Measurements from ENCODE around the gene PHF20.
"Not testable (repeated sequence)": the region's sequence is repeated elsewhere in the genome, so short reads cannot be mapped to it uniquely, and the experiment has no call there.

The PHF20 gene

GRCh38 chr20:35783811-35784210 lies 12.0 kb downstream of the PHF20 start:
- not testable (repeated sequence) for DNase-seq

GRCh38 chr20:35785541-35785940 lies 13.7 kb downstream of the PHF20 start:
- DNase-seq, result not testable (repeated sequence)

GRCh38 chr20:35788796-35789195 lies 17.0 kb downstream of the PHF20 start:
- DNase-seq, result peak; percentile 47

DNA sequence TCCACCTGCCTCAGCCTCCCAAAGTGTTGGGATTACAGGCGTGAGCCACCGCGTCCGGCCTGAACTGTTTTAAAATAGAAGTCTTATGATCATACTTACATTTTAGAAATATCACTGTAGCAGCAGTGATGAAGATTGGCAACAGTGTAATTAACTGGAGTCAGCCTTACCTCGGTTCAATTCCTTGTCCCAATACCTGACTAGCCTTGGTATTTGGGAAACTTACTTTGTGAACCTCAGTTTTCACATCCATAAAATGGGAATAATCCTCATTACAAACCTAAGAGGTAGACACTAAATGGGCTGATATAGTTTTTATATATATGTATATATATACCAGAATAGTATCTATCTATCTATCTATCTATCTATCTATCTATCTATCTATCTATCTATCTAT lies 19.3 kb downstream of the PHF20 start:
- DNase-seq, result no peak

- no peak for DNase-seq
Measured at GRCh38 chr20:35791821-35792220, 20.0 kb downstream of the PHF20 start.

GRCh38 chr20:35792740-35793139 lies 20.9 kb downstream of the PHF20 start:
- no peak for DNase-seq

- DNase-seq, result no peak
Measured at GRCh38 chr20:35796571-35796970, 24.8 kb downstream of the PHF20 start.

- no peak for DNase-seq
Measured at GRCh38 chr20:35801865-35802264, 30.1 kb downstream of the PHF20 start.

DNA sequence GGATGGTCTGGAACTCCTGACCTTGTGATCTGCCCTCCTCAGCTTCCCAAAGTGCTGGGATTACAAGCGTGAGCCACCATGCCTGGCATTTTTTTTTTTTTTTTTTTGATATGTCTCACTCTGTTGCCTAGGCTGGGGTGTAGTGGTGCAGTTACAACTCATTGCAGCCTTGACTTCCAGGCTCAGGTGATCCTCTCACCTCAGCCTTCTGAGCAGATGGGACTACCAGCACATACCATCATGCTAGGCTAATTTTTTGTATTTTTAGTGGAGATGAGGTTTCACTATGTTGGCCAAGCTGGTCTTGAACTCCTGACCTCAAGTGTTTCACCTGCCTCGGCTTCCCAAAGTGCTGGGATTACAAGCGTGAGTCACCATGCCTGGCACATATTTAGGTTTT lies 34.3 kb downstream of the PHF20 start:
- DNase-seq, result no peak

DNA sequence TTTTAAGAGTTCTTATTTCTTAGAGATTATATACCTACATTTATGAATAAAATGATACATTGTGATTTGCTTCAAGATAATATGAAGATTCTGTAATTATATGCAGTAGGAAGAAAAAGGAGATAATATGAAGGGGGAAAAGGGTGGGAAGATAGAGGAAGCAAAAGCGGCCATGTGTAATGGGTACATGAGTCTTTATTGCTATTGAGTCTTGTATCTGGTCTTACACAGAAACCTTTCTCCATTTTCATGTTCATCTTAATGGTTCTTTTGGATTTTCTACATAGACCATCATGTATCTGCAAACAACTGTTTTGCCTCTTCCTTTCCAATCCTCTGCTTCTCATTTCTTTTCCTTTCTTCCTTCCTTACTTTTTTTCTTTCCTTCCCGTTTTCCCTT lies 36.1 kb downstream of the PHF20 start:
- no peak for DNase-seq

- no peak for DNase-seq
Measured at GRCh38 chr20:35820715-35821114, 48.9 kb downstream of the PHF20 start.

GRCh38 chr20:35821807-35822242 lies 50.0 kb downstream of the PHF20 start:
- DNase-seq, result no peak

DNA sequence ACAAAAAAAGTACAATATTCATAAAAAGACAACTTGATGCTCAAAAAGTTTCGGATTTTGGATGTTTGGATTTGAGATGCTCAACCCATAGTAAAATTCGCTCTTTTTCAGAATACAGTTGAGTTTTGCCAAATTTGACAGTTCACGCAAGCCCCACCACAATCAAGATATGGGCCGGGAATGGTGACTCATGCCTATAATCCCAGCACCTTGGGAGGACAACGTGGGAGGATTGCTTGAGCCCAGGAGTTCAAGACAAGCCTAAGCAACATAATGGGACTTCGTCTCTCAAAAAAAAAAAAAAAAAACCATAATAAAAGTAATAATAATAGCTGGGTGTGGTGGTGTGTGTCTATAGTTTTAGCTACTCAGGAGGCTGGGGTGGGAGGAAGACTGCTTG lies 51.3 kb downstream of the PHF20 start:
- no peak for DNase-seq

- DNase-seq, result no peak
Measured at GRCh38 chr20:35823937-35824336, 52.1 kb downstream of the PHF20 start.

GRCh38 chr20:35826397-35826998 lies 54.7 kb downstream of the PHF20 start:
- DNase-seq, result no peak

DNA sequence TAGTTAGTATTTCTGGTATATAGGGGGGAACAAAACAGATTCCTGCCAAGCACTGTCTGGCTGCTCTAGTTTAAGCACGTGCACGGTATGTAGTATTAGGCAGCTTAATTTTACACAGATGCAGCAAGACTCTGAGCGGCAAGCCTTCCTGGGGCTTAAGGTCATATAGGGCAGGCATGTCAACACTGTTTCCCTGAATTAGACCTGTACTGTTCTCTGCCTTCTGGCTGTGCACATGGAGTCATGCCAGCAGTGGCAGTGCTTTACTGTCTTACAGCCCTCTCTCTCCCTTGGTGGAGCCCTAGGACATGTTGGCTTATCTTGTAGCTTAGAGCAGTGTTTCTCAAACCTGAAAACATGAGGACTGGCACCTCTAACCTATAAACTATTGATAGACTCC lies 56.6 kb downstream of the PHF20 start:
- no peak for DNase-seq

DNA sequence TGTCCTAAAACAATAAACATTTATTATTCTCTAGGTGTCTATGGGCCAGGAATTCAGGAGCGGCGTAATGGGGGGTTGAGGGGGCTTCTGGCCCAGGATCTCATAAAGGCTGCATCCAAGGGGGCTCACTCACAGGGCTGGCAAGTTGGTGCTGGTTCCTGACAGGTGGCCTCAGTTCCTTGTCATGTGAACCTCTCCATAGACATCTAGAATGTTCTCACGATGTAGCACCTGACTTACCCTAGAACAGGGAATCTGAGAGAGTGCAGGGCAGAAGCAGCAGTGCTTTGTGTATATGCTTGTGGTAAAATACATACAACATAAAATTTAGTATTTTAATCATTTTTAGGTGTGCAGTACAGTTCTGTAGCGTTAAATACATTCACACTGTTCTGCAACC lies 57.1 kb downstream of the PHF20 start:
- DNase-seq, result no peak

GRCh38 chr20:35830264-35830663 lies 58.4 kb downstream of the PHF20 start:
- DNase-seq, result no peak

DNA sequence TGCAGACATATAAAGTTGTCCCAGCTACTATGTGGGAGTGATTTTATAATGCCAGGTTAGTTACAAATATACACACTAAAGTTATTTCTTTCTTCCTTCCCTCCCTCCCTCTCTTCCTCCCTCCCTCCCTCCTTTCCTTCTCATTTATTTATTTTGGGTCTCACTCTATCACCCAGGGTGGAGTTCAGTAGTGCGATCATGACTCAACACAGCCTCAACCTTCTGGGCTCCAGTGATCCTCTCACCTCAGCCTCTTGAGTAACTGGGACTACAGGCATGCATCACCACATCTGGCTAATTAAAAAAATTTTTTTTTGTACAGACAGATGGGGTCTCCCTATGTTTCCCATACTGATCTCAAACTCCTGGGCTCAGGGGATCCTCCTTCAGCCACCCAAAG lies 59.2 kb downstream of the PHF20 start:
- no peak for DNase-seq

GRCh38 chr20:35831971-35832370 lies 60.2 kb downstream of the PHF20 start:
- no peak for DNase-seq

GRCh38 chr20:35833241-35833640 lies 61.4 kb downstream of the PHF20 start:
- DNase-seq, result no peak

DNA sequence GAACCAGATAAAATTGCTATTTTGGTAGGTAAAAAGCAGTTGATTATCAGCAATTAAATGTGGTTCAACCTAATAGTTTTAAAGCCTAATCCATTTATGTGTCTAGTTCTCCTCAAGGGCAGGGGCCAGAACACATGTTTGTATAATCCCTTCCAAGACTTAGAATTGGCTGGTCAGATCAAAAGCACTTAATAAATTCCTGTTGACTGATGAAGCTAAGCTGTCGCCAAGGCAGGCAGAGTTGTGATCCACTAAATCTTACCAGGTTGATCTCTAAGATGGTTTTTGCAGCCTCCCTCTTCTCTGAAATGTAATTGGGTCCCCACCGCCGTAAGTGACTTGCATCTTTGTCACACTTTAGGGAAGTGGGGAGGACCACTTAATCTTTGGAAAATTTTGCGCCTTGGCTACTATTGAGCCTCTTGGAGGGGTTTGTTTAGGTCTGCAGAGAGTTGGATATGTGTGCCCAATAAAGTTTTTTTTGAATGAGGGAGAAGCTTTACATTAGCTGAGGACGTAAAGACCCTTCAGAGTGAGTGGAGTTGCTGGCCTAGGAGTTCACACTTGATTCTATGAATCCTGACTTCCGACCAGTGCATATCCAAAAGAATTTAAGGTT lies 65.9 kb downstream of the PHF20 start:
- no peak for DNase-seq

DNA sequence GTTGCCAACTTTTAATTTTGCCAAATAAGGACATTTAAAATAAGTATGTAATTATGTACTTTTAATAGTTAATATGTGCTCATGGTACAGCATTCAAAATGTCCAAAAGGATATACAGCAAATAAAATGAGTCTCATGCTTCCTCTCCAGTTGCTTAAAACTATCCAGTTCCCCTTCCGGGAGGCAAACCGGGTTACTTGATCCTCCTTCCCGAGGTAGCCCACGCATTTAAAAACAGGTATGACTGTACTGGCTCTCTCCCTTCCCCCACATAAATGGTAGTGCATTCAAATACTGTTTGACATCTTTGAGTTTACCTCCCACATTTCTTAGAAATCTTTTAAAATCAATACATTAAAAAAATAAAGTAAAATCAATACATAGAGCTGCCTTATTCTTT lies 66.4 kb downstream of the PHF20 start:
- no peak for DNase-seq

GRCh38 chr20:35839904-35840303 lies 68.1 kb downstream of the PHF20 start:
- DNase-seq, result no peak

DNA sequence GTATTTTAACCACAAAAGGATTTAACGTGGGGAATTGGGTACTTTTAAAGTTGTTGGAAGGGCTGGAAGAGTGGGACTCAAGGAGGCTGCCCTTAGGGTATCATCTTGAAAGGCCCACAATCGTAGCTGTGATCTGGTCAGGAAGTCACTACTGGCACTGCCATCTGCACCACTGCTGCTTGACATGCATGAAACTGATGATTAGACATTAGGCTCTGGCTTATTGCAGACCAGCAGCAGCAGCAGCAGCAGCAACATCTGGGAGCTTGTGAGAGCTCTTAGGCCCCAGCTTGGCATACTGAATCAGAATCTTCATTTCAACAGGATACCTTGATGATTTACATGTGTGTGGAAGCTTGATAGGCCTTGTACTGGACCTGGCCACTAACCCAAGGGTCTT lies 68.6 kb downstream of the PHF20 start:
- DNase-seq, result peak; percentile 24
